Muscle layer of duodenum (tissue), 2 donors: ENCODE measurements around the gene MELK.

Experiments used
- H3K27ac ChIP-seq: one replicate; pipeline ENCODE4 v1.7.0; 2013; ENCODE audit warnings: mild to moderate bottlenecking, low read length
- H3K27me3 ChIP-seq: one replicate; pipeline ENCODE4 v1.7.0; 2013; ENCODE audit warnings: low read depth, mild to moderate bottlenecking, control low read depth, low read length
- H3K36me3 ChIP-seq, 2 donors: one replicate each; pipeline ENCODE4 v1.7.0; 2013; ENCODE audit warnings: low read length in 2 of 2, control low read depth in 1 of 2, mild to moderate bottlenecking in 1 of 2; ENCODE audit not compliant: insufficient read depth in 2 of 2, control insufficient read depth in 1 of 2
- H3K4me1 ChIP-seq, 2 donors: one replicate each; pipeline ENCODE4 v1.7.0; 2013; ENCODE audit warnings: low read length in 2 of 2, mild to moderate bottlenecking in 2 of 2, control low read depth in 1 of 2, moderate library complexity in 1 of 2; ENCODE audit not compliant: insufficient read depth in 2 of 2, control insufficient read depth in 1 of 2
- H3K4me3 ChIP-seq, 2 donors: one replicate each; pipeline ENCODE4 v1.7.0; 2013; ENCODE audit warnings: low read length in 2 of 2, low read depth in 1 of 2, mild to moderate bottlenecking in 1 of 2
- H3K9me3 ChIP-seq, 2 donors: one replicate each; pipeline ENCODE4 v1.7.0; 2013; ENCODE audit warnings: low read length in 2 of 2, control low read depth in 1 of 2, mild to moderate bottlenecking in 1 of 2; ENCODE audit not compliant: control insufficient read depth in 1 of 2
- donor health status: healthy.

MELK gene

DNA sequence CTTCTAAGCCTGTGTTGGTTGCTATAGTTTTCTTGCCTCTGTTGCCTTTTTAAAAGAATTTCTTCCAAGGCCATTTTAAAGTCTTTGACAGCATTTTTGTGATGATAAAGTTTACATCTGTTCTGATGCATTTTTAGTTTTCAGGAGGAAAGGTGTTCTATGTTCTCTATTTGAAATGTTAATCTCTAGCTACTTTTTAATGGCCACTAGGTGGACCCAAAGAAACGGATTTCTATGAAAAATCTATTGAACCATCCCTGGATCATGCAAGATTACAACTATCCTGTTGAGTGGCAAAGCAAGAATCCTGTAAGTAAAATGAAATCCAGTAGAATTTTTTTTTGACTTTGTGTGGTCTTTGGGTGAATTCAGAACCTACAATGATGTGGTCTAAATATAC is 60.2 kb downstream of the MELK start:
- H3K27me3 ChIP-seq: no peaks in the 10 kb centered on the region
- H3K9me3 ChIP-seq: no peaks in the 10 kb centered on the region
- H3K4me3 ChIP-seq: no peak overlapping the region
- no peak overlapping the region for H3K27ac ChIP-seq
- no peaks in the 10 kb centered on the region for H3K4me1 ChIP-seq
- no peaks in the 10 kb centered on the region for H3K36me3 ChIP-seq

DNA sequence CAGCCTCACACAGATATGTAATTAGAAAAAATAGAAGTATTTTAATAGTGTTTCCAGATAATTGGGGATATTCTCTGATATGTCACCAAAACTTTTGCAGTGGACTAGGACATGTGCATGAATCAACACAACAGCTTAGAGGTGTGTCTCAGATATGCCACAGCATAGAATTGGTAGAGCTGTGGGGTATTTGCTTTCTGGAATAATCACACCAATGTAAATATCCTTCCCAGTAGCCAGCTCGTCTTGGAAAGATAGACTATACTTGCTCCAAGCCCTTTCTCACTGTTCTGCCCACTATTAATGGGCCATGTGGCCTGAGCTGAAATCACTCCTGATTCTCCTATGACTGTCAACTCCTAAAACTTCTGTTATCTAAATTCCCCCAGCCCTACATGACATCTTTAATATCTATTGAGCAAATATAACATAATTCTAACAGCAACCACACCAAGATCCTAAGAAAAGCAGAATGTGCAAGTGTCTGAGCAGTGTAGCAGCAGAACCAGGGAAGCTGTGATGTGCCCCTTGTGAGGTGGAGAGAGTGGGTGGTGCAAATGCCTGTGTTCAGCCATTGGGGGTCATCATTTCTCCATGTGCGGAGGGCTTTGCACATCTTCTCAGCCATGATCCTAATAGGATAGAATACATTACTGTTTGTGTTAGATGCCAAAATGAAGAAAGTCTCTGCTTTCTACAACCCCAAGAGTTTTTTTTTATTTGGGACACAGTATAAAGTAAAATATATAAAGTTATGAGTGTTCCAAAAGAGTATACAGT is 65.0 kb downstream of the MELK start:
- no peaks in the 10 kb centered on the region for H3K4me1 ChIP-seq
- H3K9me3 ChIP-seq: no peaks in the 10 kb centered on the region

DNA sequence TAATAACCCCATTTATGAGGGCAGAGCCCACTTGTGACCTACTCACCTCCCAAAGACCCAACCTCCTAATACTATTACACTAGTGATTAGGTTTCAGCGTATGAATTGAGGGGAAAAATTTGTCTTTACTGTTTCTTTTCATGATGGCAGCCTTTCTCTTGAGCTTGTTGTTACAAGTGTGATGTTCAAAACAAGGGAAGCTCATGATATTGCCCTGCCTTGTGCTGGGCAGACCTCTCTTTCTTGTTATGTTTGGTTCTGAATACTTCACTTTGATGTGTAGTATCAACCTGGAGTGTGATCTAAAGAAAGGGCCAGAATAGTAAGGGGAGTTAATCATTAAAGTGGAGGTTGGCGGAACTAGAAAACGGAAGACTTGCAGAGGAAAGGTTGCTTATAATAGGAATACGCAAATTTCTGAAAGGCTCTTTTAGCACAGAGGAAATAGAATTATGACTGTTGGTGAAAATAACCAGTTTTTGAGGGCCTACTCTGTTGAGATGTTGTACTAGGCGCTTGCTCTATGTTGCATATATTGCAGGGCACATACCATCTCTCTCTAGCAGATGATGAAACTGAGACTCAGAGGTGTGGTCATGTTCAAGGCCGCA is 68.2 kb downstream of the MELK start:
- H3K36me3 ChIP-seq: no peaks in the 10 kb centered on the region
- H3K4me3 ChIP-seq: no peak overlapping the region
- no peaks in the 10 kb centered on the region for H3K9me3 ChIP-seq
- H3K4me1 ChIP-seq: no peaks in the 10 kb centered on the region
- no peaks in the 10 kb centered on the region for H3K27me3 ChIP-seq
- no peak overlapping the region for H3K27ac ChIP-seq

More for the DNA sequence above, 65.0 kb downstream of the MELK start:
- no peak overlapping the region for H3K27ac ChIP-seq
- H3K36me3 ChIP-seq: no peaks in the 10 kb centered on the region
- no peaks in the 10 kb centered on the region for H3K27me3 ChIP-seq
- no peak overlapping the region for H3K4me3 ChIP-seq

DNA sequence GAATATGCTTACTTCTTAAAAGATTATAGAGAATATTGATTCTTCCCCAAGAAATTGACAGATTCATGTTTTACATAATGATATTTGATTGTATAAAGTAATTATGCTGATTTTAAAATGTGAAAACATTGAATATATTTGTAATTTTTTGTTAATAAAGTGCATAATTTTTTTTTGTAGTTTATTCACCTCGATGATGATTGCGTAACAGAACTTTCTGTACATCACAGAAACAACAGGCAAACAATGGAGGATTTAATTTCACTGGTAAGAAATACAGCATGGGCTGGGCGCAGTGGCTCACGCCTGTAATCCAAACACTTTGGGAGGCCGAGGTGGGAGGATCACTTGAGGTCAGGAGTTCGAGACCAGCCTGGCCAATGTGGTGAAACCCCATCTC is 70.1 kb downstream of the MELK start:
- Histone ChIP-seq H3K4me3 (no peak overlapping the region), H3K4me1 (no peaks in the 10 kb centered on the region), H3K27me3 (no peaks in the 10 kb centered on the region), H3K36me3 (no peaks in the 10 kb centered on the region), H3K9me3 (no peaks in the 10 kb centered on the region), H3K27ac (no peak overlapping the region)

DNA sequence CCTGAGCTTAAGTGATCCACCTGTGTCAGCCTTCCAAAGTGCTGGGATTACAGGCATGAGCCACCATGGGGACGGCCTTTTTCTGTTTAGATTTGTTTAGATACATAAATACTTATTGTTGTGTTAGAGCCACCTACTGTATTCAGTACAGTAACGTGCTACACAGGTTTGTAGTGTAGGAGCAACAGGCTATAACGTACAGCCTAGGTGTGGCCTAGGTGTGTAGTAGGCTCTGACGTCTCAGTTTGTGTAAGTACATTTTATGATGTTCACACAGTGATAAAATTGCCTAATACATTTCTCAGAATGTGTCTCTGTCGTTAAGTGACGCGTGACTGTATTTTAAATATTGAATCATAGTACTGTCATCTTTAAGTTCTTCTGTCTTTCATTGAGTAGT is 84.1 kb downstream of the MELK start:
- Histone ChIP-seq H3K27ac (no peak overlapping the region), H3K4me3 (no peak overlapping the region), H3K9me3 (no peaks in the 10 kb centered on the region), H3K36me3 (no peaks in the 10 kb centered on the region), H3K27me3 (no peaks in the 10 kb centered on the region), H3K4me1 (no peaks in the 10 kb centered on the region)

GRCh38 chr9:36659500-36659899 is 86.8 kb downstream of the MELK start:
- Histone ChIP-seq H3K4me1 (no peaks in the 10 kb centered on the region), H3K36me3 (no peaks in the 10 kb centered on the region), H3K4me3 (no peak overlapping the region), H3K27ac (no peak overlapping the region), H3K27me3 (no peaks in the 10 kb centered on the region), H3K9me3 (no peaks in the 10 kb centered on the region)

GRCh38 chr9:36664806-36665205 is 92.1 kb downstream of the MELK start:
- Histone ChIP-seq H3K4me1 (no peaks in the 10 kb centered on the region), H3K4me3 (no peak overlapping the region), H3K36me3 (no peaks in the 10 kb centered on the region), H3K27ac (no peak overlapping the region), H3K27me3 (no peaks in the 10 kb centered on the region), H3K9me3 (no peaks in the 10 kb centered on the region)

- H3K9me3 ChIP-seq: no peaks in the 10 kb centered on the region
- H3K4me3 ChIP-seq: no peak overlapping the region
- H3K36me3 ChIP-seq: no peaks in the 10 kb centered on the region
- H3K4me1 ChIP-seq: no peaks in the 10 kb centered on the region
- no peaks in the 10 kb centered on the region for H3K27me3 ChIP-seq
- H3K27ac ChIP-seq: no peak overlapping the region
These were observed 92.7 kb downstream of the MELK start for GRCh38 chr9:36665387-36665786.

GRCh38 chr9:36665921-36666431 is 93.3 kb downstream of the MELK start:
- no peak overlapping the region for H3K4me3 ChIP-seq
- no peaks in the 10 kb centered on the region for H3K4me1 ChIP-seq
- no peaks in the 10 kb centered on the region for H3K9me3 ChIP-seq
- no peaks in the 10 kb centered on the region for H3K36me3 ChIP-seq
- H3K27me3 ChIP-seq: no peaks in the 10 kb centered on the region
- no peak overlapping the region for H3K27ac ChIP-seq

- H3K4me3 ChIP-seq: no peak overlapping the region
- no peaks in the 10 kb centered on the region for H3K4me1 ChIP-seq
- H3K27ac ChIP-seq: no peak overlapping the region
- no peaks in the 10 kb centered on the region for H3K27me3 ChIP-seq
- H3K9me3 ChIP-seq: no peaks in the 10 kb centered on the region
- H3K36me3 ChIP-seq: no peaks in the 10 kb centered on the region
These were observed 98.9 kb downstream of the MELK start for GRCh38 chr9:36671561-36671960.

GRCh38 chr9:36676091-36676490 is 103.4 kb downstream of the MELK start:
- H3K27ac ChIP-seq: no peak overlapping the region
- no peaks in the 10 kb centered on the region for H3K9me3 ChIP-seq
- H3K4me3 ChIP-seq: no peak overlapping the region
- H3K4me1 ChIP-seq: no peaks in the 10 kb centered on the region
- H3K36me3 ChIP-seq: no peaks in the 10 kb centered on the region
- no peaks in the 10 kb centered on the region for H3K27me3 ChIP-seq
